Thoracic aorta (tissue), 2 donors: ENCODE results near the gene ASPDH. TPM values are rescaled to one million over a fixed set of nuclear protein-coding genes. Genes with fewer than 3 reads are reported as not detected.

Source experiments
- ATAC-seq: fragments of 150-250 bp; one replicate; pipeline ENCODE4 v1.8.0; 2017; ENCODE audit warnings: low read depth; ENCODE audit not compliant: insufficient number of reproducible peaks, low FRiP score
- DNase-seq: peaks from one replicate; pipeline ENCODE4 v3.0.0-alpha.2; 2020; ENCODE audit warnings: low spot score
- H3K27ac ChIP-seq, 2 donors: fragments of 200-600 bp; sonication (generic); 1 replicate in 1 of 2; 2 replicates in 1 of 2; pipeline ENCODE4 v1.5.1; 2016; ENCODE audit warnings: mild to moderate bottlenecking in 2 of 2, moderate library complexity in 2 of 2
- H3K27me3 ChIP-seq: fragments of 200-600 bp; sonication (generic); replicated peaks from 2 replicates; pipeline ENCODE4 v1.6.0; 2016; ENCODE audit warnings: mild to moderate bottlenecking; ENCODE audit not compliant: insufficient read depth
- H3K36me3 ChIP-seq: fragments of 200-600 bp; sonication (generic); one replicate; pipeline ENCODE4 v1.5.1; 2016
- H3K4me1 ChIP-seq, 2 donors: fragments of 200-600 bp; sonication (generic); 1 replicate in 1 of 2; 2 replicates in 1 of 2; pipeline versions ENCODE4 v1.5.1 to v1.6.0; 2016; ENCODE audit warnings: low read depth in 2 of 2, mild to moderate bottlenecking in 1 of 2; ENCODE audit not compliant: control insufficient read depth in 1 of 2
- H3K4me3 ChIP-seq: fragments of 200-600 bp; sonication (generic); 2 replicates; pipeline ENCODE4 v1.5.1; 2016; ENCODE audit warnings: mild to moderate bottlenecking
- H3K9me3 ChIP-seq: fragments of 200-600 bp; sonication (generic); 2 replicates; pipeline ENCODE4 v1.5.1; 2016
- CTCF ChIP-seq: fragments of 200-600 bp; sonication (generic); IDR thresholded peaks from one replicate; pipeline ENCODE4 v1.5.1; 2019; ENCODE audit warnings: antibody characterized with exemption
- total RNA-seq, 2 donors: library from RNA; depleted of rRNA; stranded (reverse); fragments of >200 nt; gene quantifications; one replicate each; pipeline versions ENCODE4 v1.1.0 to v1.2.3, GENCODE V29; 2016

The ASPDH gene
- total RNA-seq, 2 donors from 2014 or later, result not detected

- DNase-seq (no peak), ATAC-seq (no peak)
- peaks cover 38% of the 10 kb centered on the region for H3K36me3 ChIP-seq
- H3K27me3 ChIP-seq, result no peaks in the 10 kb centered on the region
- peaks cover 3 to 11% of the 10 kb centered on the region in 2 donors for H3K4me1 ChIP-seq
- H3K4me3 ChIP-seq, result no peak overlapping the region
- no peaks in the 10 kb centered on the region for H3K9me3 ChIP-seq
- TF ChIP-seq CTCF, result no peak
- H3K27ac ChIP-seq, result no peak overlapping the region
Observed at GRCh38 chr19:50482271-50482855, 31.4 kb downstream of the ASPDH start.

GRCh38 chr19:50481351-50482149, 32.2 kb downstream of the ASPDH start:
- Histone ChIP-seq H3K27me3 (no peaks in the 10 kb centered on the region), H3K9me3 (no peaks in the 10 kb centered on the region), H3K36me3 (peaks cover 38% of the 10 kb centered on the region), H3K4me3 (no peak overlapping the region), H3K4me1 (peaks cover 8 to 17% of the 10 kb centered on the region in 2 donors), H3K27ac (no peak overlapping the region)
- DNase-seq (no peak), ATAC-seq (no peak)
- no peak for TF ChIP-seq CTCF

GRCh38 chr19:50480281-50481111, 33.2 kb downstream of the ASPDH start:
- no peak for DNase-seq
- Histone ChIP-seq H3K36me3 (peaks cover 38% of the 10 kb centered on the region), H3K27me3 (no peaks in the 10 kb centered on the region), H3K4me3 (no peak overlapping the region), H3K4me1 (peaks cover 8 to 17% of the 10 kb centered on the region in 2 donors), H3K27ac (no peak overlapping the region), H3K9me3 (no peaks in the 10 kb centered on the region)
- no peak for TF ChIP-seq CTCF
- ATAC-seq, result no peak

GRCh38 chr19:50479761-50480251, 33.9 kb downstream of the ASPDH start:
- no peaks in the 10 kb centered on the region for H3K27me3 ChIP-seq
- TF ChIP-seq CTCF, result no peak
- H3K9me3 ChIP-seq, result no peaks in the 10 kb centered on the region
- no peak for ATAC-seq
- no peak overlapping the region for H3K4me3 ChIP-seq
- H3K27ac ChIP-seq, result no peak overlapping the region
- peaks cover 38% of the 10 kb centered on the region for H3K36me3 ChIP-seq
- peaks cover 8 to 17% of the 10 kb centered on the region in 2 donors for H3K4me1 ChIP-seq
- DNase-seq, result no peak
